ENCODE results near the gene ZDHHC14.
"Not testable (repeated sequence)": the region's sequence is repeated elsewhere in the genome, so short reads cannot be mapped to it uniquely, and the experiment has no call there.

- TF ChIP-seq CTCF, POLR2A, EP300, POLR2AphosphoS5 (IDR thresholded peaks at IDR 0.05): not testable (repeated sequence)
Measured at GRCh38 chr6:157560063-157560462, 179.1 kb downstream of the ZDHHC14 start.
